ENCODE results near the gene UBE2H.

UBE2H gene

GRCh38 chr7:129989466-129989865 is 36.7 kb upstream of the UBE2H start (continued):
- peak; percentile 28; the same call in 1 of the 2 replicates for TF ChIP-seq PRDM4 (tag by site-specific recombination; IDR thresholded peaks at IDR 0.05)
- no peak for TF ChIP-seq ZFP3 (tag by site-specific recombination; IDR thresholded peaks at IDR 0.05; ENCODE audit: low read depth)
- no peak for TF ChIP-seq ZNF266 (tag by site-specific recombination; IDR thresholded peaks at IDR 0.05; ENCODE audit: low read depth)
- TF ChIP-seq ZNF433 (tag by site-specific recombination; IDR thresholded peaks at IDR 0.05; ENCODE audit: low read depth) = no peak
- no peak for TF ChIP-seq ZNF175 (tag by site-specific recombination; IDR thresholded peaks at IDR 0.05)
- TF ChIP-seq PATZ1 (tag by site-specific recombination; IDR thresholded peaks at IDR 0.05) = no peak

- H3K27ac ChIP-seq (ENCODE audit: extremely low read depth, low read depth, low read length) = no peak overlapping the region
- H3K36me3 ChIP-seq (ENCODE audit: control insufficient read depth in 2 of 2, insufficient read depth in 1 of 2, low read length in 2 of 2) = no peaks in the 10 kb centered on the region
- CTCF ChIA-PET = no interaction called here
- H3K4me1 ChIP-seq (ENCODE audit: control insufficient read depth, insufficient read depth, low read length) = no peaks in the 10 kb centered on the region
- no peaks in the 10 kb centered on the region for H3K9me3 ChIP-seq (ENCODE audit: control insufficient read depth, insufficient read depth, low read depth, low read length)
- no peak for TF ChIP-seq ZNF488 (tag by site-specific recombination; IDR thresholded peaks at IDR 0.05)
- TF ChIP-seq ZNF624 (tag by site-specific recombination; IDR thresholded peaks at IDR 0.05) = no peak
- no peak for TF ChIP-seq SETDB1 (IDR thresholded peaks at IDR 0.05; ENCODE audit: insufficient read length, low read length)
- TF ChIP-seq BCL6B (tag by site-specific recombination; IDR thresholded peaks at IDR 0.05) = no peak
- TF ChIP-seq ZNF830 (tag by site-specific recombination; IDR thresholded peaks at IDR 0.05; ENCODE audit: low read depth) = no peak
- no peak for TF ChIP-seq ZNF449 (tag by site-specific recombination; IDR thresholded peaks at IDR 0.05)
- POLR2A ChIA-PET = no interaction called here
- H3K4me3 ChIP-seq (ENCODE audit: low read depth, low read length) = no peak overlapping the region
Observed at GRCh38 chr7:129986600-129986999, 33.8 kb upstream of the UBE2H start.

GRCh38 chr7:129980667-129981066 is 27.9 kb upstream of the UBE2H start:
- no peaks in the 10 kb centered on the region for H3K4me1 ChIP-seq (ENCODE audit: control insufficient read depth, insufficient read depth, low read length)
- no peak overlapping the region for H3K27ac ChIP-seq (ENCODE audit: extremely low read depth, low read depth, low read length)
- no peaks in the 10 kb centered on the region for H3K9me3 ChIP-seq (ENCODE audit: control insufficient read depth, insufficient read depth, low read depth, low read length)
- ChIA-PET POLR2A (interaction anchor here (0.6 kb wide), 1 partner anchor 10 kb away, joined by 9 read pairs; no protein-coding TSS in a partner anchor), CTCF (interaction anchor here (0.6 to 1.4 kb wide), 2 partner anchors 22 to 30 kb away, joined by 3 to 5 read pairs; no protein-coding TSS in a partner anchor)
- H3K4me3 ChIP-seq (ENCODE audit: low read depth, low read length) = no peak overlapping the region
- H3K36me3 ChIP-seq (ENCODE audit: control insufficient read depth in 2 of 2, insufficient read depth in 1 of 2, low read length in 2 of 2) = no peaks in the 10 kb centered on the region
- 0 out of 2 replicates have a peak, but pooled peaks have one; percentile 19 for TF ChIP-seq PRDM10 (tag by site-specific recombination; IDR thresholded peaks at IDR 0.05)
- no peak for TF ChIP-seq ZNF76 (tag by site-specific recombination; IDR thresholded peaks at IDR 0.05; ENCODE audit: borderline replicate concordance, low read depth)
- TF ChIP-seq ZNF692 (tag by site-specific recombination; IDR thresholded peaks at IDR 0.05) = no peak
- TF ChIP-seq ZBTB44 (tag by site-specific recombination; IDR thresholded peaks at IDR 0.05) = no peak

Data from HEK293 (cell line).